Left ventricle myocardium inferior (tissue), 1 donor: ENCODE measurements around the gene SLC23A3. TPM values are rescaled to one million over a fixed set of nuclear protein-coding genes. Genes with fewer than 3 reads are reported as not detected.

Experiments used
- DNase-seq: peaks from one replicate; pipeline ENCODE4 v3.0.0-alpha.2; 2020
- H3K27ac ChIP-seq: fragments of 200-600 bp; replicated peaks from 2 replicates; pipeline ENCODE4 v1.8.0; 2021
- H3K27me3 ChIP-seq: fragments of 200-600 bp; 2 replicates; pipeline ENCODE4 v1.8.0; 2021; ENCODE audit warnings: low read depth
- H3K36me3 ChIP-seq: fragments of 200-600 bp; 2 replicates; pipeline ENCODE4 v1.8.0; 2021
- H3K4me1 ChIP-seq: fragments of 200-600 bp; 2 replicates; pipeline ENCODE4 v1.8.0; 2021
- H3K4me3 ChIP-seq: fragments of 200-600 bp; 2 replicates; pipeline ENCODE4 v1.8.0; 2021; ENCODE audit warnings: mild to moderate bottlenecking, moderate library complexity
- H3K9me3 ChIP-seq: fragments of 200-600 bp; replicated peaks from 2 replicates; pipeline ENCODE4 v1.8.0; 2021
- CTCF ChIP-seq: fragments of 200-600 bp; IDR thresholded peaks from 2 replicates; pipeline ENCODE4 v1.8.0; 2021; ENCODE audit warnings: antibody characterized with exemption, mild to moderate bottlenecking, borderline replicate concordance
- intact Hi-C: fragments of 100-400 bp; cut with micrococcal nuclease; formaldehyde crosslinking; loops from one replicate; pipeline ENCODE4 v1.11.0; 2022
- total RNA-seq: library from RNA; stranded (reverse); fragmentation: NEBNext Ultra II Directional; extraction: Animal tissue kit (Norgen Biotek cat#: 25700); gene quantifications from one replicate; pipeline ENCODE4 v1.2.1, GENCODE V29; 2021
- donor health status: DM: no; HTN: yes; CAD: no; lungs with severe emphysema.

Gene SLC23A3
- total RNA-seq, 1 donor from 2014 or later, result 0.58 TPM

GRCh38 chr2:219210196-219210885, 40.5 kb upstream of the SLC23A3 start:
- Histone ChIP-seq H3K4me1 (peaks cover 27% of the 10 kb centered on the region), H3K36me3 (peaks cover 66% of the 10 kb centered on the region), H3K27ac (no peak overlapping the region), H3K9me3 (no peaks in the 10 kb centered on the region), H3K27me3 (no peaks in the 10 kb centered on the region), H3K4me3 (no peak overlapping the region)
- no peak for DNase-seq
- intact Hi-C loops, result no loop called here
- no peak for TF ChIP-seq CTCF

GRCh38 chr2:219209236-219210195, 39.7 kb upstream of the SLC23A3 start:
- H3K27ac ChIP-seq, result no peak overlapping the region
- peaks cover 58% of the 10 kb centered on the region for H3K36me3 ChIP-seq
- no peak for DNase-seq
- TF ChIP-seq CTCF, result no peak
- H3K4me3 ChIP-seq, result no peak overlapping the region
- intact Hi-C loops, result no loop called here
- peaks cover 27% of the 10 kb centered on the region for H3K4me1 ChIP-seq
- H3K27me3 ChIP-seq, result no peaks in the 10 kb centered on the region
- no peaks in the 10 kb centered on the region for H3K9me3 ChIP-seq

GRCh38 chr2:219207884-219208740, 38.3 kb upstream of the SLC23A3 start:
- intact Hi-C loops, result no loop called here
- H3K4me1 ChIP-seq, result peaks cover 27% of the 10 kb centered on the region
- peak overlapping the region; percentile 97 for H3K27ac ChIP-seq
- TF ChIP-seq CTCF, result no peak
- H3K4me3 ChIP-seq, result peak overlapping the region; percentile 81
- H3K36me3 ChIP-seq, result peaks cover 45% of the 10 kb centered on the region
- DNase-seq, result no peak
- no peaks in the 10 kb centered on the region for H3K9me3 ChIP-seq
- H3K27me3 ChIP-seq, result no peaks in the 10 kb centered on the region

GRCh38 chr2:219207134-219207883, 37.5 kb upstream of the SLC23A3 start:
- H3K4me3 ChIP-seq, result peak overlapping the region; percentile 81
- H3K36me3 ChIP-seq, result peaks cover 37% of the 10 kb centered on the region
- intact Hi-C loops, result no loop called here
- no peaks in the 10 kb centered on the region for H3K9me3 ChIP-seq
- H3K4me1 ChIP-seq, result peaks cover 27% of the 10 kb centered on the region
- no peaks in the 10 kb centered on the region for H3K27me3 ChIP-seq
- DNase-seq, result no peak
- TF ChIP-seq CTCF, result no peak
- peak overlapping the region; percentile 97 for H3K27ac ChIP-seq
